OCI-LY1 (cell line): ENCODE results near the gene EPB41L2.

Source experiments
- H2AFZ ChIP-seq: fragments of 200-600 bp; sonication (generic), shearing (Covaris generic); 2 replicates; pipeline ENCODE4 v1.6.0; 2014; ENCODE audit warnings: antibody characterized with exemption, mild to moderate bottlenecking, low read length
- H3F3A ChIP-seq: fragments of 200-600 bp; sonication (generic), shearing (Covaris generic); 2 replicates; pipeline ENCODE4 v1.6.0; 2014; ENCODE audit warnings: mild to moderate bottlenecking, antibody characterized with exemption, low read length, moderate library complexity; ENCODE audit not compliant: insufficient read depth
- H3K27ac ChIP-seq: fragments of 200-600 bp; sonication (generic); 2 replicates; pipeline ENCODE4 v1.5.1; 2014; ENCODE audit warnings: low read length, mixed run types, mild to moderate bottlenecking, low read depth; ENCODE audit not compliant: poor library complexity, severe bottlenecking
- H3K27me3 ChIP-seq: fragments of 200-600 bp; sonication (generic); 2 replicates; pipeline ENCODE4 v1.6.0; 2014; ENCODE audit warnings: antibody characterized with exemption, mild to moderate bottlenecking, low read length, moderate library complexity; ENCODE audit not compliant: insufficient read depth
- H3K36me3 ChIP-seq: fragments of 200-600 bp; sonication (generic); 2 replicates; pipeline ENCODE4 v1.6.1; 2014; ENCODE audit warnings: mild to moderate bottlenecking, antibody characterized with exemption, low read length, moderate library complexity, mixed read lengths; ENCODE audit not compliant: insufficient read depth
- H3K4me1 ChIP-seq: fragments of 200-600 bp; sonication (generic); 2 replicates; pipeline ENCODE4 v1.5.1; 2014; ENCODE audit warnings: mild to moderate bottlenecking, low read length, moderate library complexity; ENCODE audit not compliant: insufficient read depth, severe bottlenecking
- H3K4me2 ChIP-seq: fragments of 200-600 bp; sonication (generic), shearing (Covaris generic); 2 replicates; pipeline ENCODE4 v1.6.1; 2014; ENCODE audit warnings: low read length
- H3K4me3 ChIP-seq: fragments of 200-600 bp; sonication (generic); 2 replicates; pipeline ENCODE4 v1.5.1; 2014; ENCODE audit warnings: low read length, low read depth, mild to moderate bottlenecking, mixed read lengths; ENCODE audit not compliant: poor library complexity, severe bottlenecking
- H3K79me2 ChIP-seq: fragments of 200-600 bp; shearing (Covaris generic); 2 replicates; pipeline ENCODE4 v1.6.1; 2016; ENCODE audit warnings: mixed run types, low read length, mixed read lengths; ENCODE audit not compliant: insufficient read depth
- H3K9ac ChIP-seq: fragments of 200-600 bp; sonication (generic), shearing (Covaris generic); 2 replicates; pipeline ENCODE4 v1.6.1; 2014; ENCODE audit warnings: mild to moderate bottlenecking, low read length, mixed read lengths
- H3K9me2 ChIP-seq: fragments of 200-600 bp; sonication (generic), shearing (Covaris generic); 2 replicates; pipeline ENCODE4 v1.6.1; 2014; ENCODE audit warnings: low read depth, mild to moderate bottlenecking, low read length, mixed read lengths
- H3K9me3 ChIP-seq: fragments of 200-600 bp; shearing (Covaris generic); 2 replicates; pipeline ENCODE4 v1.6.1; 2014; ENCODE audit warnings: low read length, mixed read lengths
- H4K20me1 ChIP-seq: fragments of 200-600 bp; sonication (generic), shearing (Covaris generic); 2 replicates; pipeline ENCODE4 v1.6.0; 2016; ENCODE audit warnings: mild to moderate bottlenecking, low read length; ENCODE audit not compliant: insufficient read depth
- EZH2 ChIP-seq: fragments of 200-600 bp; sonication (generic), shearing (Covaris generic); IDR thresholded peaks from 2 replicates; pipeline ENCODE4 v1.8.0; 2017; ENCODE audit warnings: borderline replicate concordance, mixed run types, mild to moderate bottlenecking, antibody characterized with exemption, low read length, moderate library complexity, mixed read lengths
- TF ChIP-seq, protein P1 (sequence below): fragments of 200-600 bp; sonication (generic), shearing (Covaris generic); IDR thresholded peaks from 2 replicates; pipeline ENCODE4 v1.5.1; 2017; ENCODE audit warnings: mild to moderate bottlenecking, antibody characterized with exemption, low read length, moderate library complexity, mixed read lengths

The EPB41L2 gene

DNA sequence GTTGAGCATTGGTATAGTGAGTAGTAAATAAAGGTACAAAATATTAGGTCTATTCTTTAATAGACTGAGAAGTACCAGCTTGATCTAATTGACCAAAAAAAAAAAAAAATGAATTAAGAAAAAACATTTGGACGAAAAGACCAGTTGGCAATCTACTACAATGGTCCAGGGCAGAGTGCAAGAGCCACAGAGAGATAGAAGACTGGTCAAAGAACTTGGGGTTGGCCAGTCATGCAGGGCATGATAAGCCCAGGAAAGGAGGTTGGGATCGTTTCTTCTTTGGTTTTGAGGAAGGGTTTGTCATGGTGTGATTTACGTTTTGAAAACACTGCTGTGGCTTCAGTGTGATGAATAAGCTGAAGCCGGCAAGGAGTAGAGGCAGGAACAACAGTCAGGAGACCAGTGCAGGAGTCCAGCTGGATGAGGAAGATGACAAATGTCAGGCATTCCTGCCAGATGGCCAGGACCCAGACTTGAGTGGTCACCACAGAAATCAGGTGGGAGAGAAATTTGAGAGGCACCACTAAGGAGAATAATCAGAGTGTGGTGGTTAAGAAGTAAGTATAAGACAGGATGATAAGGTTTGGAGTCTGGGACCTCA, 221.8 kb downstream of the EPB41L2 start:
- Histone ChIP-seq H3K4me1 (no peaks in the 10 kb centered on the region), H3K4me2 (no peak overlapping the region), H3F3A (no peaks in the 10 kb centered on the region), H3K27me3 (no peaks in the 10 kb centered on the region), H3K9me2 (no peaks in the 10 kb centered on the region), H3K27ac (no peak overlapping the region), H3K9ac (no peak overlapping the region), H3K4me3 (no peak overlapping the region), H3K79me2 (no peaks in the 10 kb centered on the region), H2AFZ (no peak overlapping the region), H4K20me1 (no peaks in the 10 kb centered on the region), H3K36me3 (no peaks in the 10 kb centered on the region), H3K9me3 (no peaks in the 10 kb centered on the region)
- TF ChIP-seq, protein P1, sequence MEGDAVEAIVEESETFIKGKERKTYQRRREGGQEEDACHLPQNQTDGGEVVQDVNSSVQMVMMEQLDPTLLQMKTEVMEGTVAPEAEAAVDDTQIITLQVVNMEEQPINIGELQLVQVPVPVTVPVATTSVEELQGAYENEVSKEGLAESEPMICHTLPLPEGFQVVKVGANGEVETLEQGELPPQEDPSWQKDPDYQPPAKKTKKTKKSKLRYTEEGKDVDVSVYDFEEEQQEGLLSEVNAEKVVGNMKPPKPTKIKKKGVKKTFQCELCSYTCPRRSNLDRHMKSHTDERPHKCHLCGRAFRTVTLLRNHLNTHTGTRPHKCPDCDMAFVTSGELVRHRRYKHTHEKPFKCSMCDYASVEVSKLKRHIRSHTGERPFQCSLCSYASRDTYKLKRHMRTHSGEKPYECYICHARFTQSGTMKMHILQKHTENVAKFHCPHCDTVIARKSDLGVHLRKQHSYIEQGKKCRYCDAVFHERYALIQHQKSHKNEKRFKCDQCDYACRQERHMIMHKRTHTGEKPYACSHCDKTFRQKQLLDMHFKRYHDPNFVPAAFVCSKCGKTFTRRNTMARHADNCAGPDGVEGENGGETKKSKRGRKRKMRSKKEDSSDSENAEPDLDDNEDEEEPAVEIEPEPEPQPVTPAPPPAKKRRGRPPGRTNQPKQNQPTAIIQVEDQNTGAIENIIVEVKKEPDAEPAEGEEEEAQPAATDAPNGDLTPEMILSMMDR: no peak
- no peak for TF ChIP-seq EZH2

DNA sequence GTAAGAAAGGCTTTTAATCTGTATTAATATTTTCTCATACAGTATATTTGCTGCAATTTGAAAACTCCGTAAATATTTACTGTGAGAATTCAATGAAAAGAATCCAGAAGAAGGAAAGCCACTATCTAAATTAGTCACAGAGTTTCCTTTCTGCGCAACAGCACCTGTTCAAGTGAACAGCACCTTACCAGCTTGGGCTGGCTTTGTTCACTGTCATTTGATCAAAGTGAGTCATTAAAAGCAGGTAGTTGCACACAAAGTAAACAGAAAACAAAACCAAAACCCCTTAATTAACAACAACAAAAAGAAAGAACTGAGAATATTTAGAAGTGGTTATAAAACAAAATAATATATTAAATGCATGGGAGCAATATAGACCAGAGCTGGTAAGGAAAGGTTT, 223.0 kb downstream of the EPB41L2 start:
- no peaks in the 10 kb centered on the region for H3K9me2 ChIP-seq
- no peaks in the 10 kb centered on the region for H3K27me3 ChIP-seq
- H3K27ac ChIP-seq: no peak overlapping the region
- no peaks in the 10 kb centered on the region for H3K36me3 ChIP-seq
- H3K79me2 ChIP-seq: no peaks in the 10 kb centered on the region
- no peaks in the 10 kb centered on the region for H3K9me3 ChIP-seq
- no peak overlapping the region for H3K4me2 ChIP-seq
- TF ChIP-seq, protein P1: no peak
- TF ChIP-seq EZH2: no peak
- H3K4me3 ChIP-seq: no peak overlapping the region
- no peak overlapping the region for H2AFZ ChIP-seq
- H3F3A ChIP-seq: no peaks in the 10 kb centered on the region
- H3K9ac ChIP-seq: no peak overlapping the region
- H3K4me1 ChIP-seq: no peaks in the 10 kb centered on the region
- H4K20me1 ChIP-seq: no peaks in the 10 kb centered on the region

DNA sequence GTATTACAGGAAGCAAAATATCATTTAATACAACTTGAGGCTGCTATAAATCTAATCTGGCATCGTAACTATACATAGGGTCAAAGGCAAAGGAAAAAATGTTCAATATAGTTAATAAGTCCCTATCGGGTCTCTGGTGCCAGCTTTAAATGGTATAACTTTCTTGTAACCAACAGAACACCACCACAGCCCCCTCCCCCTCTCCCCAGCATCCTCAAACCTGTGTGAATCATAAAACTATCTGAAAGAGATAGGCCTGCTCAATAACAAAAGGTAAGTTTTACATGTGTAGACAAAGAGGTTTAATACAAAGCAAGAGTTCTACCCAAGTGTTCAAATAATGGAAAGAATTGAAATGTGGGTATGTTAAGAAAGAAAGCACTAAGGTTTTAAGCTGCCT, 223.7 kb downstream of the EPB41L2 start:
- H3K4me3 ChIP-seq: no peak overlapping the region

More for the DNA sequence above, 223.7 kb downstream of the EPB41L2 start:
- H3K36me3 ChIP-seq: no peaks in the 10 kb centered on the region
- H3K4me2 ChIP-seq: no peak overlapping the region
- H3K9me2 ChIP-seq: no peaks in the 10 kb centered on the region
- no peaks in the 10 kb centered on the region for H3K4me1 ChIP-seq
- H3F3A ChIP-seq: no peaks in the 10 kb centered on the region
- H2AFZ ChIP-seq: no peak overlapping the region
- H3K9ac ChIP-seq: no peak overlapping the region
- H3K27me3 ChIP-seq: no peaks in the 10 kb centered on the region
- no peaks in the 10 kb centered on the region for H3K9me3 ChIP-seq
- no peaks in the 10 kb centered on the region for H3K79me2 ChIP-seq
- no peak for TF ChIP-seq EZH2
- TF ChIP-seq, protein P1: no peak
- no peak overlapping the region for H3K27ac ChIP-seq
- H4K20me1 ChIP-seq: no peaks in the 10 kb centered on the region
